Tibial nerve (tissue), 4 donors: Measurements from ENCODE around the gene TRAF3. TPM values are rescaled to one million over a fixed set of nuclear protein-coding genes. Genes with fewer than 3 reads are reported as not detected.

Experiments used
- DNase-seq, 2 donors: peaks; one replicate each; pipeline ENCODE4 v3.0.0-alpha.2; 2019; ENCODE audit warnings: low spot score in 2 of 2
- H3K27ac ChIP-seq, 4 donors: fragments of 200-600 bp; sonication (generic) in 3 of 4; one replicate each; pipeline ENCODE4 v1.5.1; 2017 to 2019; ENCODE audit warnings: mild to moderate bottlenecking in 1 of 4
- H3K27me3 ChIP-seq, 2 donors: fragments of 200-600 bp; sonication (generic) in 1 of 2; one replicate each; pipeline versions ENCODE4 v1.5.1 to v1.6.0; 2017 to 2019
- H3K36me3 ChIP-seq, 3 donors: fragments of 200-600 bp; sonication (generic); one replicate each; pipeline ENCODE4 v1.5.1; 2018 to 2019
- H3K4me1 ChIP-seq, 4 donors: fragments of 200-600 bp; sonication (generic) in 3 of 4; one replicate each; pipeline ENCODE4 v1.5.1; 2017 to 2019
- H3K4me3 ChIP-seq, 4 donors: fragments of 200-600 bp; sonication (generic) in 3 of 4; one replicate each; pipeline ENCODE4 v1.5.1; 2017 to 2019; ENCODE audit warnings: mild to moderate bottlenecking in 1 of 4, moderate library complexity in 1 of 4
- H3K9me3 ChIP-seq, 4 donors: fragments of 200-600 bp; sonication (generic) in 3 of 4; one replicate each; pipeline ENCODE4 v1.5.1; 2017 to 2019
- CTCF ChIP-seq, 5 experiments: fragments of 200-600 bp in 3 of 5; fragments of 450-650 bp in 2 of 5; sonication (generic) in 3 of 5; IDR thresholded peaks; one replicate each; pipeline ENCODE4 v1.5.1; 2016 to 2019; ENCODE audit warnings: antibody characterized with exemption in 5 of 5, mild to moderate bottlenecking in 3 of 5, moderate library complexity in 2 of 5
- EP300 ChIP-seq, 2 donors: sonication (generic); formaldehyde crosslinking; IDR thresholded peaks; one replicate each; pipeline ENCODE4 v1.6.1; 2017; ENCODE audit warnings: antibody characterized with exemption in 2 of 2, mild to moderate bottlenecking in 1 of 2
- POLR2A ChIP-seq, 2 donors: fragments of 450-650 bp; IDR thresholded peaks; one replicate each; pipeline ENCODE4 v1.6.1; 2017; ENCODE audit warnings: antibody characterized with exemption in 2 of 2, mild to moderate bottlenecking in 2 of 2, moderate library complexity in 2 of 2
- WGBS, 2 donors: methylation state at CpG; one replicate each; pipeline ENCODE4 v1.1.5; 2018; 5-methylcytosine and 5-hydroxymethylcytosine counted together
- total RNA-seq, 4 donors: library from RNA; depleted of rRNA; stranded (reverse); fragments of >200 nt; gene quantifications; one replicate each; pipeline ENCODE4 v1.1.0, GENCODE V29; 2016

TRAF3 gene
- total RNA-seq, 4 donors from 2014 or later, result 4.8 to 20.7 (median 13.4) TPM

GRCh38 chr14:102941419-102942011 lies 164.3 kb downstream of the TRAF3 start:
- no peak for TF ChIP-seq EP300 (IDR thresholded peaks at IDR 0.05)
- no peak for TF ChIP-seq POLR2A (IDR thresholded peaks at IDR 0.05)
- Histone ChIP-seq H3K4me1 (peaks cover 0 to 11% (median 0%) of the 10 kb centered on the region in 4 donors), H3K4me3 (no peak overlapping the region), H3K9me3 (no peaks in the 10 kb centered on the region), H3K27me3 (no peaks in the 10 kb centered on the region), H3K36me3 (peaks cover 9 to 100% (median 19%) of the 10 kb centered on the region in 3 donors), H3K27ac (no peak overlapping the region)
- 67 to 80% methylated on average over 7 to 10 of the region's 10 CpGs for WGBS, 2 donors
- no peak for DNase-seq

GRCh38 chr14:102942069-102942468 lies 164.8 kb downstream of the TRAF3 start:
- H3K36me3 ChIP-seq, result peaks cover 9 to 100% (median 19%) of the 10 kb centered on the region in 3 donors
- no peaks in the 10 kb centered on the region for H3K9me3 ChIP-seq
- TF ChIP-seq EP300 (IDR thresholded peaks at IDR 0.05) (no peak), POLR2A (IDR thresholded peaks at IDR 0.05) (no peak), CTCF (IDR thresholded peaks at IDR 0.05) (no peak)
- 82 to 92% methylated on average over 13 of the region's 13 CpGs for WGBS, 2 donors
- peaks cover 0 to 11% (median 0%) of the 10 kb centered on the region in 4 donors for H3K4me1 ChIP-seq
- H3K4me3 ChIP-seq, result no peak overlapping the region
- no peak for DNase-seq
- H3K27ac ChIP-seq, result no peak overlapping the region
- no peaks in the 10 kb centered on the region for H3K27me3 ChIP-seq

GRCh38 chr14:102943454-102943853 lies 166.2 kb downstream of the TRAF3 start:
- 90 to 92% methylated on average over 16 of the region's 16 CpGs for WGBS, 2 donors
- TF ChIP-seq EP300 (IDR thresholded peaks at IDR 0.05) (no peak), CTCF (IDR thresholded peaks at IDR 0.05) (no peak), POLR2A (IDR thresholded peaks at IDR 0.05) (no peak)
- H3K4me1 ChIP-seq, result peaks cover 0 to 11% (median 0%) of the 10 kb centered on the region in 4 donors
- no peak overlapping the region for H3K4me3 ChIP-seq
- DNase-seq, result no peak
- peaks cover 9 to 95% (median 13%) of the 10 kb centered on the region in 3 donors for H3K36me3 ChIP-seq
- no peak overlapping the region for H3K27ac ChIP-seq
- H3K9me3 ChIP-seq, result no peaks in the 10 kb centered on the region
- no peaks in the 10 kb centered on the region for H3K27me3 ChIP-seq

- WGBS, 2 donors, result 94 to 97% methylated on average over 15 of the region's 15 CpGs
- H3K27ac ChIP-seq, result no peak overlapping the region
- peaks cover 9 to 95% (median 13%) of the 10 kb centered on the region in 3 donors for H3K36me3 ChIP-seq
- no peaks in the 10 kb centered on the region for H3K27me3 ChIP-seq
- no peak for DNase-seq
- peaks cover 0 to 15% (median 2%) of the 10 kb centered on the region in 4 donors for H3K4me1 ChIP-seq
- H3K4me3 ChIP-seq, result no peak overlapping the region
- no peaks in the 10 kb centered on the region for H3K9me3 ChIP-seq
- TF ChIP-seq CTCF (IDR thresholded peaks at IDR 0.05) (no peak), POLR2A (IDR thresholded peaks at IDR 0.05) (no peak), EP300 (IDR thresholded peaks at IDR 0.05) (no peak)
Observed at GRCh38 chr14:102943979-102944378, 166.7 kb downstream of the TRAF3 start.

GRCh38 chr14:102944448-102945330 lies 167.4 kb downstream of the TRAF3 start:
- H3K36me3 ChIP-seq, result peaks cover 9 to 95% (median 9%) of the 10 kb centered on the region in 3 donors
- DNase-seq, result no peak
- WGBS, 2 donors, result 92% methylated on average over 33 to 34 of the region's 36 CpGs
- TF ChIP-seq EP300 (IDR thresholded peaks at IDR 0.05) (no peak), POLR2A (IDR thresholded peaks at IDR 0.05) (no peak), CTCF (IDR thresholded peaks at IDR 0.05) (no peak)
- H3K4me1 ChIP-seq, result peaks cover 0 to 20% (median 5%) of the 10 kb centered on the region in 4 donors
- no peak overlapping the region for H3K4me3 ChIP-seq
- no peaks in the 10 kb centered on the region for H3K9me3 ChIP-seq
- no peaks in the 10 kb centered on the region for H3K27me3 ChIP-seq
- no peak overlapping the region for H3K27ac ChIP-seq
